ENCODE measurements around the gene EPHB6.

The EPHB6 gene, protein sequence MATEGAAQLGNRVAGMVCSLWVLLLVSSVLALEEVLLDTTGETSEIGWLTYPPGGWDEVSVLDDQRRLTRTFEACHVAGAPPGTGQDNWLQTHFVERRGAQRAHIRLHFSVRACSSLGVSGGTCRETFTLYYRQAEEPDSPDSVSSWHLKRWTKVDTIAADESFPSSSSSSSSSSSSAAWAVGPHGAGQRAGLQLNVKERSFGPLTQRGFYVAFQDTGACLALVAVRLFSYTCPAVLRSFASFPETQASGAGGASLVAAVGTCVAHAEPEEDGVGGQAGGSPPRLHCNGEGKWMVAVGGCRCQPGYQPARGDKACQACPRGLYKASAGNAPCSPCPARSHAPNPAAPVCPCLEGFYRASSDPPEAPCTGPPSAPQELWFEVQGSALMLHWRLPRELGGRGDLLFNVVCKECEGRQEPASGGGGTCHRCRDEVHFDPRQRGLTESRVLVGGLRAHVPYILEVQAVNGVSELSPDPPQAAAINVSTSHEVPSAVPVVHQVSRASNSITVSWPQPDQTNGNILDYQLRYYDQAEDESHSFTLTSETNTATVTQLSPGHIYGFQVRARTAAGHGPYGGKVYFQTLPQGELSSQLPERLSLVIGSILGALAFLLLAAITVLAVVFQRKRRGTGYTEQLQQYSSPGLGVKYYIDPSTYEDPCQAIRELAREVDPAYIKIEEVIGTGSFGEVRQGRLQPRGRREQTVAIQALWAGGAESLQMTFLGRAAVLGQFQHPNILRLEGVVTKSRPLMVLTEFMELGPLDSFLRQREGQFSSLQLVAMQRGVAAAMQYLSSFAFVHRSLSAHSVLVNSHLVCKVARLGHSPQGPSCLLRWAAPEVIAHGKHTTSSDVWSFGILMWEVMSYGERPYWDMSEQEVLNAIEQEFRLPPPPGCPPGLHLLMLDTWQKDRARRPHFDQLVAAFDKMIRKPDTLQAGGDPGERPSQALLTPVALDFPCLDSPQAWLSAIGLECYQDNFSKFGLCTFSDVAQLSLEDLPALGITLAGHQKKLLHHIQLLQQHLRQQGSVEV

DNA sequence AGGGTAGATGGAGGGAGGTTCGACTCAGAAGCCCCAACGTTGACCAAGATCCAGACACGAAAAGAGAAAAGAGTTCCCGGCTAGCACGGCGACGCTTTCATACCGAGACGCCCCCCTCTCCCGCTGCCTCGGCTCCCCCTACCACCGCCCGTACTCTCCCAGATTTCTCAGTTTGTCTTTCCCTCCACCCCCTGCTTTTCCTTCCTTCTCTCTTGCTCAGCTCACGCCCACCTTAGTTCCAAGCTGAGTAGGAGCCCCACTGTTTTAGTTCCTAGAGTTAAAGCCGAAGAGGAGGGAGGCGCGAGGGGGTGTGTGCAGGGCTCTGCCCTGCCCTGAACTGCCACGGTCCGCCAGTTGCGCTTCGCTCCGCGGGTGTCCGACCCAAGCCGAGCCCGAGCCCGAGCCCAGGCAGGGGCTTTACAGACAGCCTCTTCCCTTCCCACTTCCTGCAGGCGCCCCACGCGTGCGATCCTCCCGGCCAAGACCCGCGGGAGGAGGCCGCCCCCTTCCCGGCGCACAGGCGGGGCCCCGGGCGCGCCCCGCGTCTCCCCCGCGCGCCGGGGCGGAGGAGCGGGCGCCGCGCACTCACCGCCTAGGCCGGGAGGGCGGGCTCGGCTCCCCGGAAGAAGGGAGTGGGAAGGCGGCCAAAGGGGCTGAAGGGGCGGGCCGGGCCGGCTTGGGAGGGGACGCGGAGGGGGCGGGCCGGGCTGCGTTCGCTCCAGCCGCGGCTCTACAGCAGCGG lies at the start of gene EPHB6:
Gene EPHB6, plus strand, starts transcription at position 705 of the 742 bp plus-strand sequence. CDS start 8,152 bp downstream, outside the sequence.
- peak; percentile 51 for DNase-seq (ENCODE audit: low read depth)
- H3K4me3 ChIP-seq (ENCODE audit: low read length): peak within 1 kb of the TSS; percentile 73
- TF ChIP-seq, protein P1, sequence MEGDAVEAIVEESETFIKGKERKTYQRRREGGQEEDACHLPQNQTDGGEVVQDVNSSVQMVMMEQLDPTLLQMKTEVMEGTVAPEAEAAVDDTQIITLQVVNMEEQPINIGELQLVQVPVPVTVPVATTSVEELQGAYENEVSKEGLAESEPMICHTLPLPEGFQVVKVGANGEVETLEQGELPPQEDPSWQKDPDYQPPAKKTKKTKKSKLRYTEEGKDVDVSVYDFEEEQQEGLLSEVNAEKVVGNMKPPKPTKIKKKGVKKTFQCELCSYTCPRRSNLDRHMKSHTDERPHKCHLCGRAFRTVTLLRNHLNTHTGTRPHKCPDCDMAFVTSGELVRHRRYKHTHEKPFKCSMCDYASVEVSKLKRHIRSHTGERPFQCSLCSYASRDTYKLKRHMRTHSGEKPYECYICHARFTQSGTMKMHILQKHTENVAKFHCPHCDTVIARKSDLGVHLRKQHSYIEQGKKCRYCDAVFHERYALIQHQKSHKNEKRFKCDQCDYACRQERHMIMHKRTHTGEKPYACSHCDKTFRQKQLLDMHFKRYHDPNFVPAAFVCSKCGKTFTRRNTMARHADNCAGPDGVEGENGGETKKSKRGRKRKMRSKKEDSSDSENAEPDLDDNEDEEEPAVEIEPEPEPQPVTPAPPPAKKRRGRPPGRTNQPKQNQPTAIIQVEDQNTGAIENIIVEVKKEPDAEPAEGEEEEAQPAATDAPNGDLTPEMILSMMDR (IDR thresholded peaks at IDR 0.05; ENCODE audit: insufficient read depth, low read depth, low read length, missing control alignments): no peak

DNA sequence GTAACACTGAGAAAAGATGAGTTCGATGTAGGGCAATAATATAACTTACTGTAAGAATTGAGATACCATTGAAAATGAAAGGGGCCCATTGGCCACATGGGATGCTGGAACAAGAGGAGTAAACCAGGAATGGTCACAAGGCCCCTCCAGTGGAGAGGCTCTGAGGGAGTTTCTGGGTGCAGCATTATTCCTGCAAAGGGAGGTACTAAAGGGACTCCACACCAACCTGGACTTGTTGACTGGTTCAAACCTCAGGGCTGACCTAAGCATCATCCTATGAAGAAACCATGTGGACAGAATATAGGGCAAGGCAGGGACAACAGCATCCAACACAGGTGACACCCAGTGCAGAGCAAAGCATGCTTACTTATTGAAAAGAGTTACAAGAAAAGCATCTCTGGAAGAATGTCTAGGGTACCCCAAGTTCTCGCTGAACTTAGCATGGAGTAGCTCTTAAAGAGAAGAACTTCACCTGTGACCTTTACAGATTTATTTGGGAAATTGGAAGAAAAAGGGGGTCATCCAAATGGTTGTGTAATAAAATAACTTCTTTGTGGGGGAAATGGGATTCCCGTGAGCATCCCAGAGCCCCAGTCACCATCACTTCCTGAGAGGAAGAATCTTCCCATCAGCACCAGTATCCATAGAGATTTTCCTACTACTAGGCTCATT lies 49.4 kb upstream of the EPHB6 start:
- TF ChIP-seq, protein P1 (IDR thresholded peaks at IDR 0.05; ENCODE audit: insufficient read depth, low read depth, low read length, missing control alignments): no peak
- H3K4me3 ChIP-seq (ENCODE audit: low read length): no peak overlapping the region
- DNase-seq (ENCODE audit: low read depth): no peak

DNA sequence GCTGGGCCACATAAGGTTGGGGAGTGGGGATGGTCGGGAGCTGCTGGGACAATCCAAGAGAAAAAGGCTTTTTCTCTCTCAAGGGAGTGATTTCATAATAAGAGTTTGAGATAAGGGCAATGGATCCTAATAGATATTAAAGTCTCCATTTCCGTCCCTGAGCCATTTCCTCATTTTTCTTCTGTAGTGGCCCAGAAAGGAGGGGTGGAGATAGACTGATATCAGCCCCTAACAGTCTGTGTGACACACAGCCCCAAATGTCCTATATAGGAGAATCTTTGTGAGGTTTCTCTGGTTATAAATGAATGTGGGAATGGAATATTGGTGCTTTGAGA lies 48.9 kb upstream of the EPHB6 start:
- no peak for DNase-seq (ENCODE audit: low read depth)
- TF ChIP-seq, protein P1 (IDR thresholded peaks at IDR 0.05; ENCODE audit: insufficient read depth, low read depth, low read length, missing control alignments): no peak
- no peak overlapping the region for H3K4me3 ChIP-seq (ENCODE audit: low read length)

DNA sequence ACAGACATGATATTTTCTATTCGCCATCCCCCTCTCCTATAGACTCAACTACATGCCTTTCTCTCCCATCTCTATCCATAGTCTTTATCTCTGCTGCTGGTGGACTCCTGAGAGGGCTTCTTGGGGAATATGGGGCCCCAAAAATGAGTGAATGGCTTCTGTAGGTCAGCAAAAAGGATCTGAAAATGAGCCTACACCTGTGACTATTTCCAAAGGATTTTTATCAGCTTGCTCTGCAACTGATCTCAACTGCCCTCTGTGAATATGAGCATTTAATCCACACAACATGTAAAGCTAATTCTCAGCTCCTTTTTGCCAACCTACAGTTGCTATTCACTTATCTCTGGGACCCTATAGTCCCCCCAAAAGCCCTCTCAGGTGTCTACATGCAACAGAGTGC lies 47.9 kb upstream of the EPHB6 start:
- no peak for DNase-seq (ENCODE audit: low read depth)
- TF ChIP-seq, protein P1 (IDR thresholded peaks at IDR 0.05; ENCODE audit: insufficient read depth, low read depth, low read length, missing control alignments): no peak
- H3K4me3 ChIP-seq (ENCODE audit: low read length): no peak overlapping the region

DNA sequence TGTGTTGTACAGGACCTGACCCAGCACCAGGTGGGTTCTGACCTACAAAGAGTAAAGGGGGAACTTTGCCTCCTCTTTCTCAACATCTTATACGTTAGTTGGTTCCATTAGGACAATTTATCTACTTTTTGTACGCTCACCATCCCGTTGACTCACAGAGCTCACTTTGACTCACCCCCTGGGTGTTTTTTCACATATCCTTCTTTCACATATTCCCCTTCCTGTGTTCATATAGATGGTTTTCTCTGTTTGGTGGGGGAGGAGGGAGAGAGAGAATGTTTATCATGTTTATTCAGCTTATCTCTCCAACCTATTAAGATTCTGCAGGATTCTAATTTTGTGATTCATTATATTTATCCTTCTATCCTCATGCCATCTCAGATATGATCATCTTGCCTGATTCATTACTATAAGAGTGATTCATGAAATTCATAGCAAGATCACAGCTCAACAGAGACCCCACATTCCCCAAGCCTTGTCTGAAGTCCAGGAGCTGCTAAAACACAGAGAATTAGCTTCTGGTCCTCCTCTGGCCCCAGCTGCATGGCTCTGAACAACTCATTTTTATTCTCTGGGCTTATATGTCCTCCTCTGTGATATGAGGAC lies 46.9 kb upstream of the EPHB6 start:
- H3K4me3 ChIP-seq (ENCODE audit: low read length): no peak overlapping the region
- DNase-seq (ENCODE audit: low read depth): no peak
- TF ChIP-seq, protein P1 (IDR thresholded peaks at IDR 0.05; ENCODE audit: insufficient read depth, low read depth, low read length, missing control alignments): no peak

DNA sequence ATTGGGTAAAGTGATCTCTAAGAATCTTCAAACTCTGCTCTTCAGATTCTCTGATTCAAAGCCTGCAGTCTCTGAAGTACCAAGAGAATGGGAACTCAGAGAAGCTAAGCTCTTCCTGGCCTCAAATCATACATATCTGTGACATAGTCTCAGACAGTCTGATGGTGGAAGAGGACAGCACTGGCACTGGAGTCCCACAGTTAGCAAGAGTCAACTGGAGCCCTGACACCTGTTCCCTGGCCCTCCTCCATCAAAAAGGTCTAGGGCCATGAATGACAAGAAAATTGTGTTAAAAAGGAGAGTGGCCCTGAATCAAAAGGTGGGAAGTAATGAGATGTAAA lies 46.4 kb upstream of the EPHB6 start:
- TF ChIP-seq, protein P1 (IDR thresholded peaks at IDR 0.05; ENCODE audit: insufficient read depth, low read depth, low read length, missing control alignments): no peak
- H3K4me3 ChIP-seq (ENCODE audit: low read length): no peak overlapping the region
- no peak for DNase-seq (ENCODE audit: low read depth)

All from epithelial cell of esophagus (primary cell).